Dedifferentiated amniotic fluid mesenchymal stem cell (primary cell): ENCODE measurements around the gene ZCCHC2.

Experiments
- DNase-seq: peaks from one replicate; pipeline ENCODE4 v3.0.0-alpha.2; 2016; ENCODE audit errors: extremely low spot score

The ZCCHC2 gene

DNA sequence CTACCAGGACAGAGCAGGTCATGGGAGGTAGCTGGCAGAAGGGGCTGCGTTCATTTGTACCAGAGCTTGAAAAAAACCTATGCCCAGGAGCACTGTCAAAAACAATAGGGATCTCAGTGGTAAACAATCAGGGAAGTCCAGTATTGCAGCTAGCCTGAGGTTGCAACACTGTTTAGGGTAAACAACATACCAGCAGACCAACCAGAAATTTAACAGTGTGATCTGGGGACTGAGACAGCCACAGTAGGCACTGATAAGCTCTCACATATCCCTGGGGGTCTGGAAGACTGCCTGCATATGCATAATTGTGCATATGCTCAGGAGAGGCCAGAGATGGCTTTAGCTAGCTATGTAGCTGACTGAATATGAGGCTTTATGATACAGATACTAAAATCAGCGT, 12.0 kb upstream of the ZCCHC2 start:
- no peak for DNase-seq

DNA sequence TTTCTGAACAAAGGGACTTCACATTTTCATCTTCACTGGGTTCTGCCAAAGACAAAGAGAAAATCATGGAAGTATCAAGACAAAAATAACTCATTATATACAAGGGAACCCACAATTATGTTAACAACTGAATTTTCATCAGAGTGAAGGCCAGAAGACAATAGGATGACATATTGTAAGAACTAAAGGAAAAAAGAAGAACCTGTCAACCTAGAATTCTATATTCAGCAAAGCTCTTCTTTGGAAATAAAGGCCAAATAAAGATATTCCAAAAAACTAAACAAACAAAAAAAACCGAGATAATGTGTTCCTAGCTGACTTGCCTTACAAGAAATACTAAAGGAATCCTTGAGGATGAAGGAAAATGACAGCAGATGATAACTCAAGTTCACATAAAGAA, 10.3 kb upstream of the ZCCHC2 start:
- DNase-seq, result no peak

DNA sequence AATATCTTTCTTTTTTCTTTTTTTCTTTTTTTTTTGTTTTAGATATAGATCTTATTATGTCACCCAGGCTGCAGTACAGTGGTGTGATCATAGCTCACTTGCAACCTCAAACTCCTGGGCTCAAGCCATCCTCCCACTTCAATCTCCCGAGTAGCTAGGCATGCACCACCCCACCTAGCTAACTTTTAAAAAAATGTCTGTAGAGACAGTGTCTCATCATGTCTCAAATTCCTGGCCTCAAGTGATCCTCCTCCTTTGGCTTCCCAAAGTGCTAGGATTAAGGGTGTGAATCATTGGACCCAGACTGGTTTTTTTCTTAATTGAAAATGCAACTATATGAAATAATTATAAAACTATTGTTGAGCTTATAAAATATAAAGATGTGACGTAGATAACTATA, 9.8 kb upstream of the ZCCHC2 start:
- DNase-seq, result no peak

DNA sequence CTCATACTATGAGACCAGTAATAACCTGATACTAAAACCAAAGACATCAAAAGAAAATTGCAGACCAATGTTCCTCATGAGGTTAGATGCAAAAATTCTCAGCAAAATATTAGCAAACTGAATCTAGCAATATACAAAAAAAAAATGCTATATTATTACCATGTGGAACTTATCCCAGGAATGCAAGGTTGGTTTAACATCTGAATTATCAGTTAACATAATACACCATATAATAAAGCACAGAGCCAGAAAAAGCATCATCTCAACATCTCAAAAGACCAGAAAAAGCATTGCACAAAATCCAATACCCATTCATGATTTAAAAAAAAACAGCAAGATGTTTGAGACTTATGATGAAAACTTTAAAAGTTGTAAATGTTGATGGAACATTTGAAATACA, 8.3 kb upstream of the ZCCHC2 start:
- DNase-seq, result no peak

DNA sequence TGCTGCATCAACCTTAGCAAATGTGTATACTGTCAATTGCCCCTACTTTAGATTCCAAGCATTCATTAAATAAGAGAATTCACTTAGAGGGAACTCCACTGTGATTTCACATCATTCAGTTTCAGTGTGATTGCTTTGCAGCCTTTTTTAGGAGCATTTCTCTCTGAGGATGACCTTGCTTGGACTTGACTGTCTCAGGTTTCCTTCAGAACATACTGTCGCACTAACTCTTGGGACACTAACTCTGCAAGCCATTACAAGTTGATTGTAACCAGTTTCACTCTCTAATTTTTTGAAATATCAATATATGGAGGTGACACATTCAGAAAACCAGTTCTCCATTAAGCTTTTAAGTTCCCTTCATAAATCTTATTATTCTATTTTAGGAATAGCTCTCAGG, 6.6 kb upstream of the ZCCHC2 start:
- DNase-seq, result no peak

DNA sequence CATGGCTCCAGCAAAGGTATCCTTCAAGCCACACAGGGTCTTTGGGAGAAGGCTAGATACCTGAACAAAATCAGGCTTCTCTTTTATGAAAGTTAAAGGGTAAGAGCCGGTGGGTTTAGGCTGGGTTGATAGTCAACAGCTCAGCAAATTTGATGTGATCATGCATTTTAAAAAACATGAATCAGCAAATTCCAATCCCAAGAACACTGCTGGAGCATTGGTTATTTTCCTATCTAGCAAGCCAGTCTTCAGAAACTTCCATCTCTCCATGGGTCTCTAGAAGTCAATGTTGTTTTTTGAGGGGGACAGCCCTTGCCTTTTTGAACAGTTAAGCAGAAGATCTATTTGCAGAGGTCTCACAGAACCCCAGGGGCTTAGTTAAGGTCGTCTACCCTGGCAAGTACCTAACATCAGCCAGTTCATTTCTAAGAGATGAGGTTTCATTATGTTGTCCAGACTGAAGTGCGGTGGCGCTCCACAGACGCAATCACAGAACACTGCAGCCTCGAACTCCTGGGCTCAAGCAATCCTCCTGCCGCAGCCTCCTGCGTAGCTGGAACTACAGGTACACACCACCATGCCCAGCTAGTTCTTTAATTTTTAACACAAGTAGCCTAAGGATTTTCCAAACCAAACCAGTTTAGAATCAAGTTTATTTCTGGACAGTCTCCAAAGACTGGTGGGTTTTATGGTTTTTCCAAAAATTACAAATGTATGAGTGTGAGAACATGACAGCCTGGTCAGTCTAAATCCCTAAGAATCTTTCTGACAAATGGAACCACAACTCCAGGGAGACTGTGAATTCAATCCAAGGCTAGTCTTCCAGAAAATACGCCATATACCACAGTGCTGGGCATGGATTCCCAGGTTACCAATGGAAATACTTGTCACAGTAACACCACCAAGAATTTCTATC, 4.1 kb upstream of the ZCCHC2 start:
- no peak for DNase-seq

DNA sequence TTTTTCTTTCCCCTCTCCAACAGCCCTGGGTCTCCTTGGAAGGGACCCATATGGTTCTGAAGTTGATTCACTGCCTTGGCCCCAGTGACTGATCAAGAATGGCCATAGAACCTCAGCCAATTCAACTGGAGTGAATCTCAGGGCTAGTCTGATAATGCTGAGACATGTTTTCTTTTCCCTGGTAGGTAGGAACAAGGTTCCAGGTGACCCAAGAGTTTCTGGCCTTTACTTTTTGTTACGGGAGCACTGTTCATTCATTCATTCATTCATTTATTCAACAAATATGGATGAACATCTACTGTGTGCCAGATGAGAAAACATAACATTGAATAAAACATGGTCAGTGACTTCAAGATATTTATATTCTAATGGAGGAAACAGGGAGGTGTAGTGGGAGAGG, 3.1 kb upstream of the ZCCHC2 start:
- no peak for DNase-seq

DNA sequence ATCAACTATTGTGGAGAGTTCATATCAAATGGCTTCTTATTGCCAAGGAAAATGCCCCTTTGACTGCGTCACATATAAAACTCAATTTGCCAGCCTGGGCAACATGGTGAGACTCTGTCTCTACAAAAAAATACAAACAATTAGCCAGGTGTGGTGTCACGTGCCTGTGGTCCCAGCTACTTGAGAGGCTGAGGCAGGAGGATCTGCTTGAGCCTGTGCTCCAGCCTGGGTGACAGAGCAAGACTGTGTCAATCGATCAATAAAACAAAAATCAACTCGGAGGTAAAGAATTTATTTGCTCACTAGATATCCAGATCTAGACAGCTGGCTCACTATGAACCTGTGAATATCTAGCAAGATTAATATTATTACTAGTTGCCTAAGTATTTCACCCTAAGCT, 1.7 kb upstream of the ZCCHC2 start:
- no peak for DNase-seq

DNA sequence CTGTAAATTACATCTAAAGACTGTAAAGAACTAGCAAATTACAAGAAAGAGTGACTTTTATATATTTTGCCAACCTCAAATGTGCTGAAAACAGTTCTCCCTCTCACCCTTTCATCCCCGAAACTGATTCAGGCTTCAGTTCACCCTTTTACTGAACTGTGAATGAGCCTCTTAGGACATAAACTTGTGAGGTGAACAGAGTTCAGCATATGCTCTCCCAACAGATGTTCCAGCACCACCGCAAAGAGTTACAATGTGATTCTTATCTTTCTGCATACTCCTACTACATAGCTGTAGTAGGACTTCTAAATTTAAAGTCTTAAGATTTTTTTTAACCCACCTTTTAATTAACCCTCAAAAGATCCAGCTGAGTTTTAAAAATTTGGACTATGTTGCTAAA, 1.2 kb upstream of the ZCCHC2 start:
- no peak for DNase-seq

DNA sequence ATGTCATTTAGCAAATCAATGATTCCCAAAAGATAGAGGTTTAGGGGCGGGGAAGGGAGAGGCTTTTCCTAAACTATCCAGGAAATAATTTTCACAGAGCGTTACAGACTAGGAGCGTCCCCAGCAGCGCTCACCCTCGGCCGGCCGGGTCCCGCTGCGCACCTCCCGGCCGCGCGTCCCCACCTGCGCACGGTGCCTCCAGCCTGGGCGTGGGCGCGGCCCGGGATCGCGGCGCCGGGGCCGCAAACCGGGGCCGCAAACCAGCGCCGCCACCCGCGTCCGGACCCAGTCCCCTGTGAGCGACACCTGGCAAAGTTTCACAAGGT, 684 bp upstream of the ZCCHC2 start:
- no peak for DNase-seq

DNA sequence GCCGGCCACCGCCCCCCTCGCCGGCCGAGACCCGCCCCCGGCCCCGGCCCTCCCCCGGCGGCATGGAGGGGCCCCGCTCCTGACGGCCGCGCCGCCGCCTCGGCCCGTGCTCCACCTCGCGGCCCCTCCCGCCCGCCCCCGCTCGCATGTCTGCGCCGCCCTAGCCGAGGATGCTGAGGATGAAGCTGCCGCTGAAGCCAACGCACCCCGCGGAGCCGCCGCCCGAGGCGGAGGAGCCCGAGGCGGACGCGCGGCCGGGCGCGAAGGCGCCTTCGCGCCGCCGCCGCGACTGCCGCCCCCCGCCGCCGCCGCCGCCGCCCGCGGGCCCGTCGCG, 397 bp downstream of the ZCCHC2 start:
- DNase-seq, result no peak

DNA sequence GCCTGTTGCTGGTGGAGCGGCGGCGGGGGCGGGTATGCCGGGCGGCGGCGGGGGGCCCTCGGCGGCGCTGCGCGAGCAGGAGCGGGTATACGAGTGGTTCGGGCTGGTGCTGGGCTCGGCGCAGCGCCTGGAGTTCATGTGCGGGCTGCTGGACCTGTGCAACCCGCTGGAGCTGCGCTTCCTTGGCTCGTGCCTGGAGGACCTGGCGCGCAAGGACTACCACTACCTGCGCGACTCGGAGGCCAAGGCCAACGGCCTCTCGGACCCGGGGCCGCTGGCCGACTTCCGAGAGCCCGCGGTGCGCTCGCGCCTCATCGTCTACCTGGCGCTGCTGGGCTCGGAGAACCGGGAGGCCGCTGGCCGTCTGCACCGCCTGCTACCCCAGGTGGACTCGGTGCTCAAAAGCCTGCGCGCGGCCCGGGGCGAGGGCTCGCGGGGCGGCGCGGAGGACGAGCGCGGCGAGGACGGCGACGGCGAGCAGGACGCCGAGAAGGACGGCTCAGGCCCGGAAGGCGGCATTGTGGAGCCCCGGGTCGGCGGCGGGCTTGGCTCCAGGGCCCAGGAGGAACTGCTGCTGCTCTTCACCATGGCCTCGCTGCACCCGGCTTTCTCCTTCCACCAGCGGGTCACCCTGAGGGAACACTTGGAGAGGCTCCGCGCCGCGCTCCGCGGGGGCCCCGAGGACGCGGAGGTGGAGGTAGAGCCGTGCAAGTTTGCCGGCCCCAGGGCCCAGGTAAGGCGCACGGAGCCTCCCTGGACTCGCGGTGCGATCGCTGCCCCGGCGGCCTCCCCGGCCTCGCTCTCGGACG, 1.0 kb downstream of the ZCCHC2 start:
- DNase-seq, result peak; percentile 19

DNA sequence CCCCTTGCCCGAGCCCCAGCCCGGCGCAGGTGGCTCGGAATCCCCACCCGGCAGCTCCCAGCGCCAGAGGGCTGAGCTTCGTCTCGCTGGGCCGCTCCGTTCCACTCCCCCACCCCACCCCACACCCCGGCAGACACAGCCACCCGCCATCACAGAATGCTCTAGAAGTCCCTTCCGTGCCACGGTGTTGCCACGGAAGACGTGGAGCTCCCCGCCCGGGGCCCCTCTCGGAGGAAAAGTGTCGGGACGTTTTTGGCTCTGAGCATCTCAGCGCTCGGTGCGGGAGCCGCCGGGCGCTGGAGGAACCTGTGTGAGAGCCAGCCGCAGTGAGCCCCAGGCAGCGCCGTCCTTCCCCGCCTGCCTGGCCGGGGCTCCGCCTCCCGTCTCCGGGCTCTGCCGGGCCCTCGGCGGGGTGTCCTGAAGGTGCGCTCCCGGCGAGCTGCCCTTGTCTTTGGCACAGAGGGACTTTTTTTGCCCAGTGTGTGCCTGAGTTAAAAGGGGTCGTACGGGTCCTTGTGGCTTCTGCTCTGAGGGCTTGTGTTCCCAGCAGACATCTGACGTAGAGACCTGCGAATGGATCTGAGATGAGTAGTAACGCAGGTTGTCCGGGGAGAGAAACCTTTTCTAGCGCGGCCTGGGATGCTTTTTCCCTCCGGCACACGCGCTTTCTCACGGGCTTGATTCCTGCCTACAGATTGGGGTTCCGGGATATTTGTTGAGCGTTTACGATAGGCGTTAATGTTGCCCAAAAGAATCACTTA, 1.8 kb downstream of the ZCCHC2 start:
- no peak for DNase-seq

DNA sequence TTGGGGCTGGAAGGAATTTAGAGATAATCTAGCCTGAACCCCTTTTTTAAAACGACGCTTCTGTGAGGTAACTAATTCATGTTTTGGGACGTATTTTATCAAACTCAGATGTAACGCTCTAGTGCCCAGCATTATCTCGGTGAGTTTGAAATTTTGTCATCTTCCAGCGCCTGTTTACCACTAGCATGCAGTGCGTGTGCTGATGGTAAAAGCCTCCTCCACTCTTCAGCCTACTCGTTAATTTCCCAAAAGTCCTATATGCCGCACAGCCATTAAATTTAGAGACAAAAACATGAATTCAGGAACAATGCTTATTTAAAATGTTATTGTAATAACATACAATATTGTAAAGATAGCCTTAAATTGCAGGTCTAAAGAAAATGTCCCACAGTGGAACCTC, 2.8 kb downstream of the ZCCHC2 start:
- DNase-seq, result no peak

DNA sequence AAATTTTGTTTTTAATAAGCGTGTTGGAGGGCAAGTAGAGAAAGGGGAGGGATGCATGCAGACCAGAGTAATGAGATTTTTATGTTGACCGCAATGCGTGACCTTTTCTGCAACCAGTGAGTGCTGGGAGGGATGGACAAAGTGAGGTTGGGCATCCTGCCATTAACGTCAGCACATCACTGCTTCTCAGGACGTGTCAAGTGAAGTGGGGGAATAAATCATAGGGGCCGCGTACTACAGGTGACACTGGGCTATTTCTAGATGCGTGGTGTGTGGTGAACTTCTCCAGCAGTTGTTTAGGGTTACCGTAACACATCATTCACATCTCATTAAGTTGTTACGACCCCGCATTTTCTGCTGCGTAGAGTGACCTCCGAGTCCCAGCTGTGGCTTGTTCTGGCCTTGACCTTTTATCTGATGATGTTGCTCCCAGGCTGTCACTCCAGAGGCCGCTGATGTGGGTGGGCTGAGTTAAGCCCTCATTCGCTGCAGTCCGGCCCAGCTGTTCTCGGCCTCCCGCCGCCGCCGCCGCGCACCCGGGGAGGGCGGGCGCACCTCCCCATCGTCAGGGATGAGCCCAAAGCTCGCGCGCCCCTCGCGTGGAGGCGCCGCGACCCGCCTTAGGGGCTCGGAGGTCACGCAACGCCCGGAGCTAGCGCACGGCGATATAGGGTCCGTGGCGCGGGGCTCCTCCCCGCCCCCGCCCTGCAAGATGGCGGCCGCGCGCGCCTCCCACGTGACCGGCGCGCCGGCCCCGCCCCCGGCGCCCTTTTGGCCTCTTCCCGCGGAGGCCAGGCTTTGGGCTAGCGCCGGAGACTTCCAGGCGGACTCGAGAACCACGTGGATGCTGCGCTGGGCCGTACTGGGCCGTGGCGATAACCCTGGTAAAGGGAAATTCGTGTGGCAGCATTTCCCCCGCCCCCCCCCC, 3.5 kb downstream of the ZCCHC2 start:
- peak; percentile 35 for DNase-seq

DNA sequence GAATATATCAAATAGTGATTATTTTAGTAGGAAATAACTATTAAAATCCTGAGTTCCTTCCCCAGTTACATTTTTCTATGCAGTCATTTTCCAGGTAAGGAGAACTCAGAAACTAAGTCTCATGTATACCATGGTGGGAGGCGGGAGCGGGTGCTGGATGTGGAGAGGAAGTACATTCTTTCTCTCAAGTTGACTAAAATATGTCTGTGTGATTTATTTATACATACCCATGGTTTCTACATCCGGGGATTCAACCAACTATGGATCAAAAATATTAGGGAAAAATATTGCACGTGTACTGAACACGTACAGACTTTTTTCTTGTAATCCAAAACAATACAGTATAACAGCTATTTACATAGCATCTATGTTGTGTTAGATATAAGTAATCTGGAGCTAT, 6.8 kb downstream of the ZCCHC2 start:
- no peak for DNase-seq

DNA sequence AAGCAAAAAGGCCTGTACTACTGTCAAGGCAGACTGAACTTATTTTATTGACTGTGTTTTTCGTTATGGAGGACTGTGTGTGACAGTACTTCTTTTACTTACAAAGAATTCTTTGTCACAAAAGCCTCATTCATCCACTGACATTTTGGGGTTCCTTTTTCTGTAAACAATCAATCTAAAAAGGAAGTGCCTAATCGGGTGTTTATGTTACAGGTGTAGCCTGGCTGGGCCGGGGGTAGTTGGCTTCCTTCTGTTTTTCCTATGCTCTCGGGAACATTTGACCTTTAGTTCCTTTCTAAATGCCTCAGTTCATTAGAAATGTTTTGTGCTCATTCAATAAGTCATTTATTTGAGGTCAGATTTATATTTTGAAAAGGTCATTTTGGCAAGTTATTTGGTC, 8.3 kb downstream of the ZCCHC2 start:
- DNase-seq, result no peak

DNA sequence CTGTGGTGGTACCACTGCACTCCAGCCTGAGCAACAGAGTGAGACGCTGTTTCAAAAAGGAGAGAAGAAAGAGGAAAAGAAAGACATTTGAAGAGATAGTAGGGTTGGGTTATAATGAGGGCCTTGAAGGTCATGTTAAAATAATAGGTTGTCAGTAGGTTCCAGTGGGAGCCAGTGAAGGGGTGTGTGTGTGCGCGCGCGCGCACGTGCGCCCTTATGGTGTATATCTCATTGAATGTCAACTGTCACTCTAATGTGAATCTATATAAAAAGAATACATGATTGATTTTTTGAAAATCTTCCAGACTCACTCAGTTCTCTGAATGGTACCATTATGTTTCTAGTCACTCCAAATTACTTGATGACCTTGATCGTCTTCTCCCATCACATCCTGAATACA, 9.1 kb downstream of the ZCCHC2 start:
- no peak for DNase-seq

DNA sequence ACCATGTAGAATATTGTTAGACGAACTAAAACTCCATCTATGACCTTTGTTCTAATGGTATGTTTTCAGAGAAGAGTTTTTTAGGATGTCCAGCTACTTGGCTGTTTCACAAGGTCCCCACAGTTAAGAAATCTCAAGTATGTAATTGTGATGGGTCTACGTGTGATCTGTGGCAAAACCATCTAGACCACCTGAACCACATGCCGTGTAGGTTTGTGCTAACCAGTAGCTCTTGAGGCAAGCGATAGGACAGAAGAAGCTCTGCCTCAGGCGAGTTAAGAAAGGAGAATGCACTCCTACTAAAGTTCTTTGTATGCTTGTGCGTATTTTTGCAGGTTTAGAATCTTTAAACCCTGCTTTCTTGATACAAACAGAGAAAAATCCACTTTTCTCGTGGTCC, 13.2 kb downstream of the ZCCHC2 start:
- no peak for DNase-seq

DNA sequence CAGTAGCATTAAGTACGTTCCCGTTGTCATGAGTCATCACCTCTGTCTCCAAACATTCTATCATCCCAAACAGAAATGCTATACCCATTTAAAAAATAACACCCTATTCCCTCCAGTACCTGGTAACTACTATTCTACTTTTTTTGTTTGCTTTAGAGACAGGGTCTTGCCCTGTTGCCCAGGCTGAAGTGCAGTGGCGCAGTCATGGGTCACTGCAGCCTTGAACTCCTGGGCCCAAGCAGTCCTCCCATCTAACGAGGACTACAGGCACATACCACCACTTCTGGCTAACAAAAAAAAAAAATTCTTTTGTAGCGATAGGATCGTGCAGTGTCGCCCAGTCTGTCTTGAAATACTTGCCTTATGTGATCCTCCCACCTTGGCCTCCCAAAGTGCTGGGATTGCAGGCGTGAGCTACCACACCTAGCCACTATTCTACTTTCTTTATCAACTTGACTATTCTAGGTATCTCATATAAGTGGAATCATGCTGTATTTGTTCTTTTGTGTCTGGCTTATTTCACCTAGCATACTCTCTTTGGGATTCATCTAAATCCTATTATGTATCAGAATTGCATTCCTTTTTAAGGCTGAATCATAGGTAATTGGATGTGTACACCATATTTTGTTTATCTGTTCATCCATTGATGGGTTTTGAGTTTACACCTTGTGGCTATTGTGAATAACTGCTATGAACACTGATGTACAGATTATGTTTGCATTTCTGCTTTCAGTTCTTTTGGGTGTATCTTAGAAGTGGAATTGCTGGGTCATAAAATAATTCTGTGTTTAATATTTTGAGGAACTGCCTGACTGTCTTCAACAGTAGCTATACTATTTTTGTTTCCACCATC, 14.4 kb downstream of the ZCCHC2 start:
- DNase-seq, result no peak

DNA sequence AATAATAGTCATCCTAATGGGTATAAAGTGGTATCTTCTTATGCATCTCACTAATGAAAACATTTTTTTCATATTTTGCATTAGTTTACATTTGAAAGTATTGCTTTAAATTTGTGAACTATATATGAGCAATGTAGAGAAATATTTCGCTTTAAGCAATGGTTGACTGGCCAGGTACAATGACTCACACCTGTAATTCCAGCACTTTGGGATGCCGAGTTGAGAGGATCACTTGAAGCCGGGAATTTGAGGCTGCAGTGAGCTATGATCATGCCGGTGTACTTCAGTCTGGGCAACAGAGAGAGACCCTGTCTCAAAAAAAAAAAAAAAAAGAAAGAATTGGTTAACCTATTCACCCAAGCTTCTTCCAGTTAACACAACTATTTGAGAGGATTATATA, 15.1 kb downstream of the ZCCHC2 start:
- no peak for DNase-seq
